Thyroid gland (tissue), 4 donors: Measurements from ENCODE around the gene UQCRFS1. TPM values are rescaled to one million over a fixed set of nuclear protein-coding genes. Genes with fewer than 3 reads are reported as not detected.
"Not testable (repeated sequence)": the region's sequence is repeated elsewhere in the genome, so short reads cannot be mapped to it uniquely, and the experiment has no call there.

Experiments used
- DNase-seq, 2 donors: peaks; one replicate each; pipeline ENCODE4 v3.0.0-alpha.2; 2019
- H3K27ac ChIP-seq, 3 donors: fragments of 200-600 bp; sonication (generic); 1 replicate in 2 of 3; 2 replicates in 1 of 3; pipeline ENCODE4 v1.5.1; 2016 to 2019; ENCODE audit warnings: mild to moderate bottlenecking in 1 of 3, moderate library complexity in 1 of 3
- H3K27me3 ChIP-seq: fragments of 200-600 bp; sonication (generic); one replicate; pipeline ENCODE4 v1.5.1; 2019
- H3K36me3 ChIP-seq, 2 donors: fragments of 200-600 bp; sonication (generic); one replicate each; pipeline ENCODE4 v1.5.1; 2016 to 2019
- H3K4me1 ChIP-seq, 2 donors: fragments of 200-600 bp; sonication (generic); one replicate each; pipeline ENCODE4 v1.5.1; 2017 to 2019
- H3K4me3 ChIP-seq, 3 donors: fragments of 200-600 bp; sonication (generic); replicated peaks in 1 of 3; 1 replicate in 2 of 3; 2 replicates in 1 of 3; pipeline ENCODE4 v1.5.1; 2016; ENCODE audit warnings: mild to moderate bottlenecking in 1 of 3
- H3K9me3 ChIP-seq: fragments of 200-600 bp; sonication (generic); one replicate; pipeline ENCODE4 v1.5.1; 2017
- CTCF ChIP-seq, 6 experiments: fragments of 200-600 bp in 3 of 6; fragments of 450-650 bp in 3 of 6; sonication (generic) in 3 of 6; IDR thresholded peaks; one replicate each; pipeline ENCODE4 v1.5.1; 2016 to 2019; ENCODE audit warnings: antibody characterized with exemption in 6 of 6, mild to moderate bottlenecking in 2 of 6, inconsistent platforms in 1 of 6, moderate library complexity in 1 of 6
- POLR2A ChIP-seq, 2 donors: fragments of 450-650 bp; IDR thresholded peaks; one replicate each; pipeline ENCODE4 v1.6.1; 2017; ENCODE audit warnings: antibody characterized with exemption in 2 of 2, mild to moderate bottlenecking in 2 of 2, moderate library complexity in 1 of 2
- WGBS, 2 donors: methylation state at CpG; one replicate each; pipeline ENCODE4 v1.1.5; 2017; 5-methylcytosine and 5-hydroxymethylcytosine counted together
- intact Hi-C: fragments of 100-400 bp; cut with DNase I; formaldehyde crosslinking; loops from one replicate; pipeline ENCODE4 v1.15.1; 2023
- total RNA-seq, 4 donors: library from RNA; depleted of rRNA; stranded (reverse); fragments of >200 nt; gene quantifications; one replicate each; pipeline ENCODE4 v1.2.3, GENCODE V29; 2016

The UQCRFS1 gene
- total RNA-seq, 4 donors from 2014 or later, result 19.9 to 49.0 (median 31.9) TPM

GRCh38 chr19:29259153-29259552 is 46.2 kb upstream of the UQCRFS1 start:
- H3K27me3 ChIP-seq, result no peaks in the 10 kb centered on the region

GRCh38 chr19:29256516-29256915 is 43.6 kb upstream of the UQCRFS1 start:
- DNase-seq, result no peak
- Histone ChIP-seq H3K9me3 (no peaks in the 10 kb centered on the region), H3K27me3 (no peaks in the 10 kb centered on the region), H3K4me1 (no peaks in the 10 kb centered on the region), H3K36me3 (no peaks in the 10 kb centered on the region), H3K4me3 (no peak overlapping the region), H3K27ac (no peak overlapping the region)
- TF ChIP-seq CTCF (IDR thresholded peaks at IDR 0.05) (no peak), POLR2A (IDR thresholded peaks at IDR 0.05) (no peak)
- intact Hi-C loops, result no loop called here
- 44 to 57% methylated on average over 2 of the region's 2 CpGs for WGBS, 2 donors

More at GRCh38 chr19:29259153-29259552, 46.2 kb upstream of the UQCRFS1 start:
- H3K27ac ChIP-seq, result no peak overlapping the region
- no peaks in the 10 kb centered on the region for H3K36me3 ChIP-seq
- no peaks in the 10 kb centered on the region for H3K9me3 ChIP-seq
- no peak overlapping the region for H3K4me3 ChIP-seq
- TF ChIP-seq CTCF (IDR thresholded peaks at IDR 0.05), result no peak
- TF ChIP-seq POLR2A (IDR thresholded peaks at IDR 0.05), result no peak
- no peaks in the 10 kb centered on the region for H3K4me1 ChIP-seq
- intact Hi-C loops, result no loop called here
- WGBS, 2 donors, result 70% methylated on average over 3 of the region's 3 CpGs
- no peak for DNase-seq

- intact Hi-C loops, result no loop called here
Observed at GRCh38 chr19:29255912-29256311, 43.0 kb upstream of the UQCRFS1 start.

GRCh38 chr19:29255006-29255405 is 42.1 kb upstream of the UQCRFS1 start:
- no peaks in the 10 kb centered on the region for H3K4me1 ChIP-seq
- no peak for TF ChIP-seq POLR2A (IDR thresholded peaks at IDR 0.05)
- no peak for TF ChIP-seq CTCF (IDR thresholded peaks at IDR 0.05)
- no peaks in the 10 kb centered on the region for H3K27me3 ChIP-seq
- no peaks in the 10 kb centered on the region for H3K36me3 ChIP-seq
- no peak overlapping the region for H3K27ac ChIP-seq
- H3K9me3 ChIP-seq, result no peaks in the 10 kb centered on the region
- intact Hi-C loops, result no loop called here
- WGBS, 2 donors, result 77 to 78% methylated on average over 9 of the region's 9 CpGs
- no peak overlapping the region for H3K4me3 ChIP-seq
- DNase-seq, result no peak

More at GRCh38 chr19:29255912-29256311, 43.0 kb upstream of the UQCRFS1 start:
- TF ChIP-seq POLR2A (IDR thresholded peaks at IDR 0.05) (no peak), CTCF (IDR thresholded peaks at IDR 0.05) (no peak)
- Histone ChIP-seq H3K9me3 (no peaks in the 10 kb centered on the region), H3K4me1 (no peaks in the 10 kb centered on the region), H3K27me3 (no peaks in the 10 kb centered on the region), H3K36me3 (no peaks in the 10 kb centered on the region), H3K4me3 (no peak overlapping the region), H3K27ac (no peak overlapping the region)
- no peak for DNase-seq
- WGBS, 2 donors, result 94 to 95% methylated on average over 8 of the region's 8 CpGs

GRCh38 chr19:29249798-29250197 is 36.8 kb upstream of the UQCRFS1 start:
- H3K4me1 ChIP-seq, DNase-seq, H3K9me3 ChIP-seq, H3K27me3 ChIP-seq, H3K36me3 ChIP-seq, intact Hi-C loops, H3K27ac ChIP-seq, H3K4me3 ChIP-seq: not testable (repeated sequence)
- 84 to 88% methylated on average over 3 of the region's 3 CpGs for WGBS, 2 donors

GRCh38 chr19:29248332-29248844 is 35.4 kb upstream of the UQCRFS1 start:
- Histone ChIP-seq H3K36me3 (no peaks in the 10 kb centered on the region), H3K9me3 (no peaks in the 10 kb centered on the region), H3K4me1 (no peaks in the 10 kb centered on the region), H3K27me3 (no peaks in the 10 kb centered on the region), H3K4me3 (no peak overlapping the region), H3K27ac (no peak overlapping the region)
- 52 to 55% methylated on average over 7 to 9 of the region's 9 CpGs for WGBS, 2 donors
- intact Hi-C loops, result no loop called here
- TF ChIP-seq POLR2A (IDR thresholded peaks at IDR 0.05), result no peak
- TF ChIP-seq CTCF (IDR thresholded peaks at IDR 0.05), result no peak
- DNase-seq, result no peak
